IPS DF 4.7 (cell line): ENCODE data around the gene CSN2.

Source experiments
- DNase-seq: peaks from one replicate; pipeline ENCODE4 v3.0.0-alpha.2; 2013; ENCODE audit warnings: low spot score; ENCODE audit errors: extremely low read depth

CSN2 gene

DNA sequence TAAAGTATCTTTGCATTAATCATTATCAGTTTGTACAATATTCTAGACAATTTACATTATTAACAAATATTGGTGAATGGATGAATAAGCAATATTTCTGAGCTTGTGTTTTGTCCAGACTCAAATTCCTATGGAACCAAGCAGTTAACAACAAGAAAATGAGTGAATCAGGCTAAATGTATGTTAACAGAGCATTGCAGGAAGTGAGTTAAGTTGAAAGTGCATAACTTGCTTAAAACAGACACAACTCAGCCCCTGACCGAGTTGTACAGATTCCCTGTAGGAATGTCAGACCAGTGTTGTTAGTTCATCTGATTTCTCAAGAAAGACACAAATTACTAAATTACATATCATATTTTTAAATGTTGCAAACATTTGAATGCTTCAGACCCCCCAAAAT, 58.4 kb downstream of the CSN2 start:
- no peak for DNase-seq
